ENCODE measurements around the gene SLC25A30. TPM values are rescaled to one million over a fixed set of nuclear protein-coding genes. Genes with fewer than 3 reads are reported as not detected.
"Not testable (repeated sequence)": the region's sequence is repeated elsewhere in the genome, so short reads cannot be mapped to it uniquely, and the experiment has no call there.

SLC25A30 gene
- total RNA-seq, 1 experiment from 2014 or later, result 6.3 TPM

DNA sequence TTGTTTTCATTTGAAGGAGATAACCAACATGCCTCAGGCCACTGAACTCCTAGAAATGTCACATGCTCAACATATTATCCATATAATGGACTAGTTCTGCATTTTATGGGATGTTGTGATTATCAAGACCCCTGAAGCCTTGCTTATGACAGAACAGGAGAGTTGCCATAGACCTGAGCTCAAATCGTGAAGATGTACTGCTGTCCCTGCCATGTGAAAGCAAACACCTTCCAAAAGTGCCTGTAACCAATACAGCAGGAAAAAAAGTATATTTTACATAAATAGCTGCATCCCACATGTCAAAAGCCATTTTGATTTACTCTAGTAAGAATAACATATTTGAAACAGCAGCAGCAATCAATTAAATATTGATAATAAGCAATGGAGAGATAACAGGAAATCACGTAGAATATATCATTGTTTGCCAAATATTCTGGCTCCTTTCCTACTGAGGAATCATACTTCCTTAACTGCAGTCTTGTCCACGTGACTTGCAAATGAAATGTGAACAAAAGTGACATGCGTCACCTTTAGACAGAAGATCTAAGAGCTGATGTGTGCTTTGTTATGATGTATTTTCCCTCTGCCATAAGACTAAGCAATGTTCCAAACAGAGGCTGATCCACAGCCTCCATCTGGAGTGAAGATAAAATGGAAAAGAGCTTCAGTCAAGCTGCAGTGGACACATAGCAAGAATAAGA, 33.5 kb downstream of the SLC25A30 start:
- Histone ChIP-seq H3K79me2 (ENCODE audit: insufficient read depth, low read length) (no peaks in the 10 kb centered on the region), H4K8ac (replicated peaks; ENCODE audit: insufficient read length, low read depth, low read length) (no peak overlapping the region), H3K27ac (ENCODE audit: insufficient read length, low read depth, low read length) (no peak overlapping the region), H3T11ph (ENCODE audit: low read length) (no peak overlapping the region), H4K20me1 (ENCODE audit: control insufficient read depth, insufficient read depth, insufficient read length) (no peaks in the 10 kb centered on the region), H4K91ac (ENCODE audit: insufficient read length, low read depth, low read length) (no peak overlapping the region), H3K79me1 (ENCODE audit: insufficient read depth, low read depth, low read length, poor library complexity, severe bottlenecking) (no peaks in the 10 kb centered on the region), H3K4me1 (ENCODE audit: insufficient read depth, low read length) (no peaks in the 10 kb centered on the region), H2BK12ac (ENCODE audit: insufficient read length, low read depth, low read length) (no peak overlapping the region), H3K23me2 (ENCODE audit: insufficient read length, low read depth, low read length, poor library complexity, severe bottlenecking) (no peaks in the 10 kb centered on the region), H2BK20ac (ENCODE audit: low read depth, low read length, poor library complexity, severe bottlenecking) (no peak overlapping the region), H2AFZ (ENCODE audit: low read length) (no peak overlapping the region), H2BK15ac (ENCODE audit: low read depth, low read length) (no peak overlapping the region), H3K9me3 (ENCODE audit: control insufficient read depth, low read depth, low read length) (no peaks in the 10 kb centered on the region), H2BK120ac (ENCODE audit: low read depth, low read length, poor library complexity, severe bottlenecking) (no peak overlapping the region), H3K4ac (ENCODE audit: low read depth, low read length) (no peak overlapping the region), H3K18ac (ENCODE audit: insufficient read length, low read depth, low read length) (no peak overlapping the region), H3K27me3 (ENCODE audit: insufficient read depth, low read length) (no peaks in the 10 kb centered on the region), H3K23ac (ENCODE audit: insufficient read length, low read depth, low read length) (no peak overlapping the region), H2BK5ac (ENCODE audit: insufficient read length, low read length) (no peak overlapping the region), H4K5ac (ENCODE audit: insufficient read length, low read depth, low read length) (no peak overlapping the region), H3K9ac (ENCODE audit: extremely low read depth, insufficient read length, low read length) (no peak overlapping the region), H3K56ac (ENCODE audit: insufficient read length, low read depth, low read length) (no peak overlapping the region), H2AK5ac (ENCODE audit: insufficient read length, low read length) (no peak overlapping the region), H3K14ac (ENCODE audit: insufficient read depth, low read length) (no peak overlapping the region), H3K4me2 (ENCODE audit: insufficient read depth, insufficient read length, low read length) (no peak overlapping the region)
- H3K27me3 Mint-ChIP-seq (ENCODE audit: low read depth), result no peaks in the 10 kb centered on the region
- H3K36me3 Mint-ChIP-seq (ENCODE audit: insufficient read depth in 1 of 3, low read depth in 3 of 3), result peaks cover 10 to 32% (median 24%) of the 10 kb centered on the region in 3 experiments; a peak in 6 of 7 replicates
- no CpG with 5 or more reads among the region's 4 CpGs for WGBS (ENCODE audit: extremely low coverage, insufficient read length, low lambda C conversion rate)
- TF ChIP-seq, protein P1, sequence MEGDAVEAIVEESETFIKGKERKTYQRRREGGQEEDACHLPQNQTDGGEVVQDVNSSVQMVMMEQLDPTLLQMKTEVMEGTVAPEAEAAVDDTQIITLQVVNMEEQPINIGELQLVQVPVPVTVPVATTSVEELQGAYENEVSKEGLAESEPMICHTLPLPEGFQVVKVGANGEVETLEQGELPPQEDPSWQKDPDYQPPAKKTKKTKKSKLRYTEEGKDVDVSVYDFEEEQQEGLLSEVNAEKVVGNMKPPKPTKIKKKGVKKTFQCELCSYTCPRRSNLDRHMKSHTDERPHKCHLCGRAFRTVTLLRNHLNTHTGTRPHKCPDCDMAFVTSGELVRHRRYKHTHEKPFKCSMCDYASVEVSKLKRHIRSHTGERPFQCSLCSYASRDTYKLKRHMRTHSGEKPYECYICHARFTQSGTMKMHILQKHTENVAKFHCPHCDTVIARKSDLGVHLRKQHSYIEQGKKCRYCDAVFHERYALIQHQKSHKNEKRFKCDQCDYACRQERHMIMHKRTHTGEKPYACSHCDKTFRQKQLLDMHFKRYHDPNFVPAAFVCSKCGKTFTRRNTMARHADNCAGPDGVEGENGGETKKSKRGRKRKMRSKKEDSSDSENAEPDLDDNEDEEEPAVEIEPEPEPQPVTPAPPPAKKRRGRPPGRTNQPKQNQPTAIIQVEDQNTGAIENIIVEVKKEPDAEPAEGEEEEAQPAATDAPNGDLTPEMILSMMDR (conservative IDR thresholded peaks at IDR 0.05), result no peak
- no peak for DNase-seq
- no peak overlapping the region for H3K4me3 Mint-ChIP-seq
- no peaks in the 10 kb centered on the region for H3K9me3 Mint-ChIP-seq
- no peak overlapping the region for H3K27ac Mint-ChIP-seq
- H3K4me1 Mint-ChIP-seq, result peaks cover 0 to under 1% of the 10 kb centered on the region in 2 experiments; a peak in 2 of 4 replicates

DNA sequence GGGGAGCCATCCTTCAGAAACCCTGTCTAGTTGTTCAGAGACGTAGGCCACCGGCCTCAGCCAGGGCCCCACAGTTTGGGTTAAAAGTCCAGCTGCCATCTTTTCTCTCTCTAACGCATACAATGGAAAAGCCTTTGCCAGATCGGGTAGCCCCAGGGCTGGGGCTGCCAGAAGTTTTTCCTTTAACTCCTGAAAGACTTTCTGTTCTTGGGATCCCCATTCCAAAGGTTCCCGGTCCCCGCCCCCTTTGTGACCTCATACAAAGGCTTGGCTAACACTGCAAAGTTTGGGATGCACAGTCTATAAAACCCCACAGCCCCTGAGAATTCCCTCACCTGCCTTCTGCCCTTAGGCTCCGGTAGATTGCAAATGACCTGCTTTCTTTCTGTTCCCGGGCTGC, 35.4 kb downstream of the SLC25A30 start:
- H4K8ac ChIP-seq (replicated peaks; ENCODE audit: insufficient read length, low read depth, low read length); H3K23me2 ChIP-seq (ENCODE audit: insufficient read length, low read depth, low read length, poor library complexity, severe bottlenecking); H2AFZ ChIP-seq (ENCODE audit: low read length); H3K56ac ChIP-seq (ENCODE audit: insufficient read length, low read depth, low read length); H2AK5ac ChIP-seq (ENCODE audit: insufficient read length, low read length); H3K4me1 Mint-ChIP-seq; H3K4me2 ChIP-seq (ENCODE audit: insufficient read depth, insufficient read length, low read length); H3K79me1 ChIP-seq (ENCODE audit: insufficient read depth, low read depth, low read length, poor library complexity, severe bottlenecking); H3K9me3 Mint-ChIP-seq; H4K91ac ChIP-seq (ENCODE audit: insufficient read length, low read depth, low read length); H3K27ac Mint-ChIP-seq; H3K27me3 Mint-ChIP-seq (ENCODE audit: low read depth); H3K27ac ChIP-seq (ENCODE audit: insufficient read length, low read depth, low read length); H2BK20ac ChIP-seq (ENCODE audit: low read depth, low read length, poor library complexity, severe bottlenecking); H3K9me3 ChIP-seq (ENCODE audit: control insufficient read depth, low read depth, low read length); H3K23ac ChIP-seq (ENCODE audit: insufficient read length, low read depth, low read length); H2BK12ac ChIP-seq (ENCODE audit: insufficient read length, low read depth, low read length); H3K4me1 ChIP-seq (ENCODE audit: insufficient read depth, low read length); H4K5ac ChIP-seq (ENCODE audit: insufficient read length, low read depth, low read length); H4K20me1 ChIP-seq (ENCODE audit: control insufficient read depth, insufficient read depth, insufficient read length); H2BK15ac ChIP-seq (ENCODE audit: low read depth, low read length); H3T11ph ChIP-seq (ENCODE audit: low read length); H3K79me2 ChIP-seq (ENCODE audit: insufficient read depth, low read length); H3K27me3 ChIP-seq (ENCODE audit: insufficient read depth, low read length); H3K4me3 Mint-ChIP-seq; H3K14ac ChIP-seq (ENCODE audit: insufficient read depth, low read length); H2BK120ac ChIP-seq (ENCODE audit: low read depth, low read length, poor library complexity, severe bottlenecking); H3K9ac ChIP-seq (ENCODE audit: extremely low read depth, insufficient read length, low read length); DNase-seq; H2BK5ac ChIP-seq (ENCODE audit: insufficient read length, low read length); H3K4ac ChIP-seq (ENCODE audit: low read depth, low read length); H3K18ac ChIP-seq (ENCODE audit: insufficient read length, low read depth, low read length): not testable (repeated sequence)
- WGBS (ENCODE audit: extremely low coverage, insufficient read length, low lambda C conversion rate), result no CpG with 5 or more reads among the region's 8 CpGs
- H3K36me3 Mint-ChIP-seq (ENCODE audit: insufficient read depth in 1 of 3, low read depth in 3 of 3), result peaks cover 10 to 31% (median 24%) of the 10 kb centered on the region in 3 experiments; a peak in 6 of 7 replicates
